HepG2 (cell line): ENCODE results near the gene UTS2R. TPM values are rescaled to one million over a fixed set of nuclear protein-coding genes. Genes with fewer than 3 reads are reported as not detected.

ENCODE experiments used
- ATRX ChIP-seq: sonication (generic); formaldehyde crosslinking; IDR thresholded peaks from 2 replicates; pipeline ENCODE4 v1.4.0; 2020; ENCODE audit warnings: missing genetic modification reagents, borderline replicate concordance
- EZH2 ChIP-seq: conservative IDR thresholded peaks from 2 replicates; pipeline ENCODE4 v1.6.1; 2012; ENCODE audit warnings: mild to moderate bottlenecking, low read depth, low read length, moderate library complexity
- GATA4 ChIP-seq: sonication (generic); IDR thresholded peaks from 2 replicates; pipeline ENCODE4 v1.6.1; 2016; ENCODE audit warnings: antibody characterized with exemption, low read depth, borderline replicate concordance
- IRF9 ChIP-seq: sonication (generic); formaldehyde crosslinking; IDR thresholded peaks from 2 replicates; pipeline ENCODE4 v1.8.0; 2022; ENCODE audit warnings: missing genetic modification reagents, mild to moderate bottlenecking, borderline replicate concordance
- MEIS1 ChIP-seq: sonication (generic); formaldehyde crosslinking; IDR thresholded peaks from 2 replicates; pipeline ENCODE4 v1.9.0; 2021; ENCODE audit warnings: mild to moderate bottlenecking, missing genetic modification reagents, moderate library complexity, borderline replicate concordance
- MXD3 ChIP-seq: IDR thresholded peaks from 2 replicates; pipeline ENCODE4 v1.6.1; 2016; ENCODE audit warnings: mild to moderate bottlenecking, missing biosample characterization, missing genetic modification reagents
- NFAT5 ChIP-seq: sonication (generic); formaldehyde crosslinking; IDR thresholded peaks from 2 replicates; pipeline ENCODE4 v1.4.0; 2020; ENCODE audit warnings: missing genetic modification reagents
- PAXIP1 ChIP-seq: sonication (generic); formaldehyde crosslinking; conservative IDR thresholded peaks from 2 replicates; pipeline ENCODE4 v1.4.0; 2020; ENCODE audit warnings: mild to moderate bottlenecking, missing genetic modification reagents, moderate library complexity
- SCMH1 ChIP-seq: sonication (generic); formaldehyde crosslinking; IDR thresholded peaks from 2 replicates; pipeline ENCODE4 v1.9.0; 2021; ENCODE audit warnings: missing genetic modification reagents, mild to moderate bottlenecking, borderline replicate concordance
- SMYD3 ChIP-seq: sonication (generic); formaldehyde crosslinking; IDR thresholded peaks from 2 replicates; pipeline ENCODE4 v1.8.1; 2023; ENCODE audit warnings: mild to moderate bottlenecking, missing genetic modification reagents
- TARDBP ChIP-seq: sonication (generic); formaldehyde crosslinking; IDR thresholded peaks from 2 replicates; pipeline ENCODE4 v1.8.0; 2022; ENCODE audit warnings: mild to moderate bottlenecking, missing genetic modification reagents
- ZFP41 ChIP-seq: sonication (generic); formaldehyde crosslinking; IDR thresholded peaks from 2 replicates; pipeline ENCODE4 v1.4.0; 2020; ENCODE audit warnings: mild to moderate bottlenecking, missing genetic modification reagents, borderline replicate concordance
- ZFP62 ChIP-seq: sonication (generic); formaldehyde crosslinking; IDR thresholded peaks from 2 replicates; pipeline ENCODE4 v1.4.0; 2020; ENCODE audit warnings: missing genetic modification reagents
- ZHX1 ChIP-seq: sonication (generic); formaldehyde crosslinking; IDR thresholded peaks from 2 replicates; pipeline ENCODE4 v1.8.1; 2022; ENCODE audit warnings: low read depth, mild to moderate bottlenecking, missing genetic modification reagents
- ZNF20 ChIP-seq: sonication (generic); formaldehyde crosslinking; IDR thresholded peaks from 2 replicates; pipeline ENCODE4 v1.4.0; 2020; ENCODE audit warnings: mild to moderate bottlenecking, moderate library complexity, missing genetic modification reagents
- ZNF781 ChIP-seq: sonication (generic); formaldehyde crosslinking; IDR thresholded peaks from 2 replicates; pipeline ENCODE4 v1.5.1; 2020; ENCODE audit warnings: borderline replicate concordance, mild to moderate bottlenecking, missing genetic modification reagents; ENCODE audit errors: not compliant biosample characterization
- polyA plus RNA-seq, 8 experiments: library from polyadenylated mRNA; depleted of rRNA in 3 of 8; stranded (reverse) in 7 of 8; unstranded in 1 of 8; fragments of >200 nt; fragmentation: Illumina TruSeq in 4 of 8; extraction: Trizol in 4 of 8; gene quantifications; 2 replicates each; pipeline versions ENCODE4 v1.2.1 to v1.2.3, GENCODE V29; 2011 to 2016; ENCODE audit warnings: low read depth in 4 of 8, missing spikeins in 1 of 8, mixed read lengths in 1 of 8; ENCODE audit not compliant: insufficient read depth in 1 of 8
- total RNA-seq, 5 experiments: library from RNA; depleted of rRNA; stranded (reverse); fragments of >200 nt; fragmentation: Illumina TruSeq; extraction: Trizol; gene quantifications; 2 replicates each; pipeline ENCODE4 v1.2.3, GENCODE V29; 2016; ENCODE audit warnings: low read depth in 1 of 5

The UTS2R gene
- total and polyA plus RNA-seq, 2 of the 13 experiments (the other 11 are each of a cell fraction or from before 2014, with no cell fraction given): 0.13 to 0.15 TPM

GRCh38 chr17:82356845-82357355 is 14.7 kb upstream of the UTS2R start (continued):
- TF ChIP-seq NFAT5 (CRISPR knock-in tag) (no peak), PAXIP1 (CRISPR knock-in tag) (no peak), SCMH1 (CRISPR knock-in tag) (no peak), ZFP41 (CRISPR knock-in tag) (no peak), IRF9 (CRISPR knock-in tag) (no peak; the same call in 1 of the 2 replicates), ZHX1 (no peak), MEIS1 (CRISPR knock-in tag) (no peak), ATRX (no peak), ZFP62 (CRISPR knock-in tag) (no peak), ZNF781 (CRISPR knock-in tag) (no peak), EZH2 (no peak), MXD3 (CRISPR knock-in tag) (no peak), GATA4 (no peak), SMYD3 (CRISPR knock-in tag) (no peak), TARDBP (CRISPR knock-in tag) (no peak), ZNF20 (CRISPR knock-in tag) (no peak)
